ENCODE results near the gene RAD51B. TPM values are rescaled to one million over a fixed set of nuclear protein-coding genes. Genes with fewer than 3 reads are reported as not detected.

The RAD51B gene
- total and polyA plus RNA-seq, 9 of the 15 experiments (the other 6 are each of a cell fraction or from before 2014, with no cell fraction given), result 8.5 to 17.3 (median 11.3) TPM

DNA sequence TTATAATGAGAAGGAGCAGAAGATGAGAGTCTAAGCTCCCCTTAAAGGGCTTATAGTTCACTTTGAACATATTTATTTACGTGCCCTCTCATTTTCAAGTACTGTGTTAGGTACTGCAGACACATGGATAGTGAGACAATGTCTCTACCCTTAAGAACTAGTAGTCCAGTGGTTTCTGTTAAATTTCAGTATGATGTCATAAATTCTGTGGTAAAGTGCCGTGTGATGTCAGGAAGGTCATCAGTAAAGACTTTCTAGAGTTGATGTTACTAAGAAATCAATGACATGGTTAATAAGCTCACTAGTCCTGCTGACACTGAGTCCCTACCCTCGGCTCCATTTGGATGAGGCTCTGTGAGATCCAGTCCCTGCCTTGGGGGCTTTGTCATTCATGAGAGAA is 497.7 kb downstream of the RAD51B start:
- H3K4me2 ChIP-seq (ENCODE audit: insufficient read depth, low read length), result no peak overlapping the region
- ATAC-seq (no peak), DNase-seq (ENCODE audit: extremely low read depth in 1 of 4, low spot score in 3 of 4) (no peak), FAIRE-seq (no peak)
- H3K9ac ChIP-seq (ENCODE audit: insufficient read depth in 1 of 2, low read depth in 2 of 2, low read length in 2 of 2), result no peak overlapping the region
- H3K4me3 ChIP-seq, result no peak overlapping the region
- BruUV-seq (replicated peaks), result no TSS peak
- H3K36me3 ChIP-seq (ENCODE audit: control insufficient read depth, insufficient read depth, low read length), result no peaks in the 10 kb centered on the region
- CTCF ChIA-PET (ENCODE audit: low intra/inter-chr PET ratio), result no interaction called here
- in situ Hi-C loops (cut with MboI) (no loop called here), intact Hi-C loops (cut with micrococcal nuclease) (no loop called here)
- no peaks in the 10 kb centered on the region for H3K9me1 ChIP-seq (ENCODE audit: control insufficient read depth, insufficient read depth, low read length)
- H4K20me1 ChIP-seq (replicated peaks; ENCODE audit: control insufficient read depth, insufficient read depth, low read length), result no peaks in the 10 kb centered on the region
- 63% methylated on average over 3 of the region's 3 CpGs for WGBS (ENCODE audit: insufficient coverage, low coverage, missing lambda C conversion rate)
- no peaks in the 10 kb centered on the region for H3K79me2 ChIP-seq (ENCODE audit: control insufficient read depth, insufficient read depth, low read length)
- POLR2A ChIA-PET, result interaction anchor here (0.6 to 1.0 kb wide), 2 partner anchors 9 to 14 kb away, joined by 3 to 4 read pairs; no protein-coding TSS in a partner anchor
- no peak overlapping the region for H2AFZ ChIP-seq (ENCODE audit: low read depth, low read length)
- no peak overlapping the region for H3K27ac ChIP-seq (ENCODE audit: extremely low read depth, low read depth, low read length)
- H3K9me3 ChIP-seq (replicated peaks; ENCODE audit: control insufficient read depth, insufficient read depth, low read depth, low read length), result no peaks in the 10 kb centered on the region
- no peaks in the 10 kb centered on the region; a peak in 2 of 5 replicates for H3K4me1 ChIP-seq (replicated peaks in 1 of 2; ENCODE audit: control insufficient read depth in 2 of 2, insufficient read depth in 2 of 2, low read length in 2 of 2)
- no peaks in the 10 kb centered on the region for H3K27me3 ChIP-seq (ENCODE audit: control insufficient read depth in 2 of 2, insufficient read depth in 2 of 2, low read length in 2 of 2)
- TF ChIP-seq CBFA2T3 (IDR thresholded peaks at IDR 0.05) (no peak), ZNF124 (CRISPR knock-in tag; IDR thresholded peaks at IDR 0.05) (no peak), POLR2B (IDR thresholded peaks at IDR 0.05; ENCODE audit: low read depth, partially characterized antibody) (no peak), NRF1 (conservative IDR thresholded peaks at IDR 0.05 in 1 of 2, IDR thresholded peaks at IDR 0.05 in 1 of 2) (no peak), ZBTB43 (CRISPR knock-in tag; IDR thresholded peaks at IDR 0.05) (no peak), ZNF511 (CRISPR knock-in tag; IDR thresholded peaks at IDR 0.05) (no peak), ZKSCAN3 (CRISPR knock-in tag; IDR thresholded peaks at IDR 0.05) (no peak)
- TF ChIP-seq, protein P1, sequence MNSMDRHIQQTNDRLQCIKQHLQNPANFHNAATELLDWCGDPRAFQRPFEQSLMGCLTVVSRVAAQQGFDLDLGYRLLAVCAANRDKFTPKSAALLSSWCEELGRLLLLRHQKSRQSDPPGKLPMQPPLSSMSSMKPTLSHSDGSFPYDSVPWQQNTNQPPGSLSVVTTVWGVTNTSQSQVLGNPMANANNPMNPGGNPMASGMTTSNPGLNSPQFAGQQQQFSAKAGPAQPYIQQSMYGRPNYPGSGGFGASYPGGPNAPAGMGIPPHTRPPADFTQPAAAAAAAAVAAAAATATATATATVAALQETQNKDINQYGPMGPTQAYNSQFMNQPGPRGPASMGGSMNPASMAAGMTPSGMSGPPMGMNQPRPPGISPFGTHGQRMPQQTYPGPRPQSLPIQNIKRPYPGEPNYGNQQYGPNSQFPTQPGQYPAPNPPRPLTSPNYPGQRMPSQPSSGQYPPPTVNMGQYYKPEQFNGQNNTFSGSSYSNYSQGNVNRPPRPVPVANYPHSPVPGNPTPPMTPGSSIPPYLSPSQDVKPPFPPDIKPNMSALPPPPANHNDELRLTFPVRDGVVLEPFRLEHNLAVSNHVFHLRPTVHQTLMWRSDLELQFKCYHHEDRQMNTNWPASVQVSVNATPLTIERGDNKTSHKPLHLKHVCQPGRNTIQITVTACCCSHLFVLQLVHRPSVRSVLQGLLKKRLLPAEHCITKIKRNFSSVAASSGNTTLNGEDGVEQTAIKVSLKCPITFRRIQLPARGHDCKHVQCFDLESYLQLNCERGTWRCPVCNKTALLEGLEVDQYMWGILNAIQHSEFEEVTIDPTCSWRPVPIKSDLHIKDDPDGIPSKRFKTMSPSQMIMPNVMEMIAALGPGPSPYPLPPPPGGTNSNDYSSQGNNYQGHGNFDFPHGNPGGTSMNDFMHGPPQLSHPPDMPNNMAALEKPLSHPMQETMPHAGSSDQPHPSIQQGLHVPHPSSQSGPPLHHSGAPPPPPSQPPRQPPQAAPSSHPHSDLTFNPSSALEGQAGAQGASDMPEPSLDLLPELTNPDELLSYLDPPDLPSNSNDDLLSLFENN (IDR thresholded peaks at IDR 0.05; ENCODE audit: low read depth in 2 of 2, low read length in 2 of 2), result no peak

Measured in K562 (cell line).